Measurements from ENCODE around the gene FAM222B.

Gene FAM222B

DNA sequence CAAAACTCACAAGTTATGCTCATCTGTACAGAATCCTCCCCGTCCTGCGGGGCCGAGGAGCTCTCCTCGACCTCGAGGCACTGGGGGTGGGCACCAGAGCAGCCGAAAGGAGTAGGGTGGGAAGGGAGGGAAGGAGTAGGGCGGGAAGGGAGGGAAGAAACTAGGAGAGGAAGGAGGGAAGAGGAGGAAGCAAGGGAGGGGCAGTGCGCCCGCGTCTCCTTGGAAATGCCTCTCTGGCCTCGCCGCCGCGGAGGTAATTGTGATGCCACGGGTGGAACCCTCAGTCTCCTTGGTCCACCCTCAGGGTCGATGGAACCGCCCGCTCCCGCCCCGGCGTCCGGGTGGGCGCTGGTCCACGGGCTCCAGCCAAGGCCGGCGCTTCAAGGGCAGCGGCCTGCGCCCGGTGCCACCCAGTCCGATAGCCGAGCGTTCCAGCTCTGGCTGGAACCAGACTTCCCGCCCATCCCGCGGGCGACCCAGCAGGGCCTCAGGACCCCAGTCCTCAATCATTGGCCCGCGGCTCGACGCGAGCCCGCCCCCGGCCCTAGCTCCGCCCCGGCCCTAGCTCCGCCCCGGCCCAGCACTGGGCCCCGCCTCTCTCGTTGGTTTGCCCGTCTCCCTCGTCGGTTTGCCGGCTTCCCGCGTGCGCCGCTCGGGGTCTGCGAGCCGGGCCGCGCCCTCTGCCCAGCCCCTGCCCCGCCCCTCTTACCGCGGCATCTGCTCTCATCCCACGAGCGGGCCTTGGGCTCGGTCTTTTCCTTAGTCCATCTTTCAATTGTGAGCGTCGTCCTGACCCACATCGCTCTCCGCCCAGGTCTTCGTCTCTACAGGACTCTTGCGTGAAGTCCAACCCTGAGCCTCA, 131.5 kb downstream of the FAM222B start:
- peak; percentile 72 to 85 for DNase-seq

DNA sequence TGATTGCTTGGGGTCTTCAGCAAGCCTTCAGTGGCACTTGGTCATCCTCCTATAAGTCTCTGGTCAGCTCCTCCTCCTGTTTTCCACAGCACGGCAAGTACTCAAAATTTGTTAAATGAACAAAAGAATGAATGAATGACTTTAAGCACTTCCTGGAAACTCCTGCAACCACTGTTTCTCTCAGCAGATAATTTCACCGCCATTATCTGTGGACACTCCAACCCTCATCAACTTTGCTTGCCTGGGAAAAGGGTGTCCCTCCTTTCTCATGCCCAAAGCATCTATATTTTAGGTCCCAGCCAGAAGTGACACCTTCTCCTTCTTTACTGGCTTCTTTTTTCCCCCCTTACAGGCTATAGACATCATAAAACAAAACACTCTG, 135.3 kb downstream of the FAM222B start:
- DNase-seq: no peak

DNA sequence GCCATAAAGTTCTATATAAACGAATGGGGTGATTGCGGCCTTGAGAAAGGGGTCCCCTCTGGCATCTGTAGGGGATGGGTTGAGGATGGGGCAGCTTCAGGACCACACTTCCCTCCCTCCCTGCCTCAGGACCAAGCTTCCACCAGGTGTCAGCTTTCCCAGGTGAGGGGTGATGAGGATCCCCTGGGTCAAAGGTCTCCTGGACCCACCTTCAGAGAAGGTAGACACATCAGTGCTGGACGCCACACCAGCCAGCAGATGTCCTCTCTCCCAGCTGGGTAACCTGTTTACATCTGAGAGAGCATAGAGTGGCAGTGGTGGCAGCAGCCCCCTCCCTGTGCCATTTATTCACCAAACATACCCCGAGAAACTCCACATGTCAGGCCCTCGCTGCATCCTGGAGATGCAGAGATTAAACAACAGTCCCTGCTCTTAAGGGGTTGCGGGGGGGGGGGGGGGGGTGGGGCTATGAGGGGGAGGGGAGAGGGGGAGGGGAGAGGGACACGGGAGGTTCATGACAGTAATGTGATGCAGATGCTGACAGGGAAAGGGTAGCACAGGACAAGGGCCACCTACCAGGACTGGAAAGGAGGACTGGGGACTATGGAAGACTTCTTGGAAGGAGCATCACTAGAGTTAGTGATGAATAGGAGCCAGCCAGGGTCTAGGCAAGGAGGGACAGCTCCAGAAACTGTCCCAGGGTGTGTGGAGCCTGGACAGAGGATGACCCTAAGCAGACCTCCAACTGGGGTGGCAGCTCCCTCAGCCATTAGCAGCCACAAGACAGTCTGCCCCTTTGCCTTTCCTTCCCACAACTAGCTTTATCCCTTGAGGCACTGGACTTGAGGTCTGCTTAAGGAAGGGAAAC, 135.9 kb downstream of the FAM222B start:
- DNase-seq: no peak
